Measurements from ENCODE around the gene BTBD2. TPM values are rescaled to one million over a fixed set of nuclear protein-coding genes. Genes with fewer than 3 reads are reported as not detected.

BTBD2 gene
- total and polyA plus RNA-seq, 10 of the 15 experiments (the other 5 are each of a cell fraction or from before 2014, with no cell fraction given): 0.13 to 66.2 (median 10.4) TPM

- Histone ChIP-seq H3K27me3 (replicated peaks in 1 of 2; ENCODE audit: control insufficient read depth in 2 of 2, insufficient read depth in 2 of 2, low read length in 1 of 2) (no peaks in the 10 kb centered on the region), H3K9ac (ENCODE audit: control insufficient read depth, insufficient read depth, low read length) (no peak overlapping the region), H3K4me2 (ENCODE audit: control insufficient read depth, insufficient read depth) (no peak overlapping the region), H4K20me1 (ENCODE audit: control insufficient read depth, insufficient read depth) (no peaks in the 10 kb centered on the region), H3K27ac (ENCODE audit: control insufficient read depth, insufficient read depth) (no peak overlapping the region), H3K36me3 (ENCODE audit: control insufficient read depth in 2 of 2, insufficient read depth in 2 of 2, low read length in 1 of 2) (no peaks in the 10 kb centered on the region), H3K79me2 (ENCODE audit: control insufficient read depth, insufficient read depth, low read length) (peaks cover 16% of the 10 kb centered on the region), H3K4me1 (ENCODE audit: control insufficient read depth, insufficient read depth, low read length) (peaks cover 9% of the 10 kb centered on the region), H3K9me3 (replicated peaks; ENCODE audit: control insufficient read depth, insufficient read depth, low read length) (no peaks in the 10 kb centered on the region; the same call in 2 of the 3 replicates), H3K4me3 (no peak overlapping the region), H2AFZ (ENCODE audit: control insufficient read depth, low read depth, low read length) (no peak overlapping the region)
- in situ Hi-C loops (cut with MboI): loop anchor here (5.0 kb wide), 1 partner anchor 64 kb away; no protein-coding TSS in a partner anchor
- no peak for FAIRE-seq
- ChIA-PET POLR2A (interaction anchor here (0.6 to 0.7 kb wide), 4 partner anchors 29 to 448 kb away, joined by 3 to 6 read pairs (median 4); no protein-coding TSS in a partner anchor), SMC1A (ENCODE audit: uncharacterized antibody, unreplicated experiment) (interaction anchor here (1.1 to 1.4 kb wide), 3 partner anchors 36 to 86 kb away, joined by 3 to 5 read pairs (median 3); no protein-coding TSS in a partner anchor), RAD21 (ENCODE audit: unreplicated experiment) (interaction anchor here (0.7 to 2.3 kb wide), 7 partner anchors 23 to 374 kb away, joined by 3 to 9 read pairs (median 4); partner anchors contain the start of gene AP3D1), CTCF (interaction anchor here (0.7 to 2.4 kb wide), 7 partner anchors 16 to 130 kb away, joined by 3 to 18 read pairs (median 3); no protein-coding TSS in a partner anchor)
- no peak for ATAC-seq
- WGBS (ENCODE audit: insufficient coverage, insufficient replicate concordance, low lambda C conversion rate, missing lambda C conversion rate): 82% methylated on average over 12 of the region's 13 CpGs
- no peak for TF ChIP-seq ZNF687 (IDR thresholded peaks at IDR 0.05)
- TF ChIP-seq IRF3 (IDR thresholded peaks at IDR 0.05): no peak
- no peak for TF ChIP-seq DPF2 (IDR thresholded peaks at IDR 0.05)
- no peak for TF ChIP-seq NFYB (IDR thresholded peaks at IDR 0.05; ENCODE audit: insufficient read depth, low read depth, low read length)
- no peak for TF ChIP-seq USF2 (IDR thresholded peaks at IDR 0.05; ENCODE audit: borderline replicate concordance, low read depth, low read length)
- no peak for TF ChIP-seq SMARCA5 (IDR thresholded peaks at IDR 0.05)
- no peak for TF ChIP-seq PAX8 (IDR thresholded peaks at IDR 0.05)
- TF ChIP-seq RAD21 (IDR thresholded peaks at IDR 0.05; ENCODE audit: insufficient read depth, low read depth, low read length): no peak
- no peak for TF ChIP-seq E2F4 (IDR thresholded peaks at IDR 0.05; ENCODE audit: low read depth, low read length)
- no peak for TF ChIP-seq PBX3 (IDR thresholded peaks at IDR 0.05; ENCODE audit: insufficient replicate concordance, low read depth, low read length)
- no peak for DNase-seq (ENCODE audit: low read depth, low spot score)
- intact Hi-C loops (cut with micrococcal nuclease; ENCODE audit: unreplicated experiment): loop anchor here (2.0 to 5.0 kb wide), 4 partner anchors 44 to 111 kb away; partner anchors contain the start of genes ADAT3 and SCAMP4
- no TSS peak for BruUV-seq (replicated peaks)
Observed at GRCh38 chr19:2018752-2019151, 3.2 kb upstream of the BTBD2 start.
